IMR-90 (cell line): ENCODE measurements around the gene GNGT1. TPM values are rescaled to one million over a fixed set of nuclear protein-coding genes. Genes with fewer than 3 reads are reported as not detected.

Experiments
- ATAC-seq: fragments of 200-7000 bp; cut with Tn5 transposase; 2 replicates; pipeline ENCODE4 v1.9.1; 2020; ENCODE audit warnings: low read depth, mild to moderate bottlenecking, moderate library complexity
- BruUV-seq: library from RNA; stranded (reverse); fragments of 400-500 nt; replicated peaks from 2 replicates; lab custom pipeline; 2021; lab: Mats Ljungman, UMichigan
- CTCF ChIA-PET: fragments of 300-600 bp; formaldehyde crosslinking; extraction: SDS; loops from one replicate; lab custom pipeline; 2021; ENCODE audit warnings: antibody characterized with exemption; lab: Yijun Ruan, JAX
- POLR2A ChIA-PET: fragments of 300-600 bp; sonication (Branson Sonifier 250); formaldehyde crosslinking; loops from one replicate; lab custom pipeline; 2022; ENCODE audit warnings: antibody characterized with exemption; ENCODE audit not compliant: unreplicated experiment; lab: Charles Lee
- DNase-seq: peaks from one replicate; pipeline ENCODE4 v3.0.0; 2013
- H2AFZ ChIP-seq: replicated peaks from 2 replicates; pipeline ENCODE3; 2013; ENCODE audit warnings: low read length, mild to moderate bottlenecking; ENCODE audit not compliant: poor library complexity
- H2AK5ac ChIP-seq: 2 replicates; pipeline ENCODE4 v1.6.1; 2013; ENCODE audit warnings: low read depth, low read length, inconsistent platforms
- H2AK9ac ChIP-seq: replicated peaks from 2 replicates; pipeline ENCODE3; 2013; ENCODE audit warnings: mild to moderate bottlenecking, low read depth, low read length, moderate library complexity; ENCODE audit not compliant: poor library complexity
- H2BK120ac ChIP-seq: 2 replicates; pipeline ENCODE4 v1.6.1; 2013; ENCODE audit warnings: low read depth, low read length, inconsistent platforms
- H2BK15ac ChIP-seq: 3 replicates; pipeline ENCODE4 v1.6.1; 2013; ENCODE audit warnings: low read depth, low read length, inconsistent platforms
- H2BK20ac ChIP-seq: 2 replicates; pipeline ENCODE4 v1.6.1; 2013; ENCODE audit warnings: low read depth, mild to moderate bottlenecking, inconsistent platforms, low read length, moderate library complexity
- H2BK5ac ChIP-seq: 2 replicates; pipeline ENCODE4 v1.6.1; 2013; ENCODE audit warnings: mild to moderate bottlenecking, low read depth, low read length, inconsistent platforms; ENCODE audit not compliant: poor library complexity, severe bottlenecking
- H3K14ac ChIP-seq: replicated peaks from 2 replicates; pipeline ENCODE4 v1.6.1; 2013; ENCODE audit warnings: low read depth, low read length, inconsistent platforms
- H3K18ac ChIP-seq: 2 replicates; pipeline ENCODE4 v1.6.1; 2013; ENCODE audit warnings: low read depth, low read length, control low read depth
- H3K23ac ChIP-seq: 2 replicates; pipeline ENCODE4 v1.6.1; 2013; ENCODE audit warnings: low read depth, low read length, inconsistent platforms
- H3K27ac ChIP-seq: 2 replicates; pipeline ENCODE4 v1.5.1; 2013; ENCODE audit warnings: mild to moderate bottlenecking, control low read depth, low read length; ENCODE audit not compliant: insufficient read depth
- H3K27me3 ChIP-seq: 2 replicates; pipeline ENCODE4 v1.6.1; 2013; ENCODE audit warnings: low read length; ENCODE audit not compliant: control insufficient read depth, insufficient read depth
- H3K36me3 ChIP-seq: 2 replicates; pipeline ENCODE4 v1.6.1; 2013; ENCODE audit warnings: low read length, mixed read lengths; ENCODE audit not compliant: control insufficient read depth, insufficient read depth
- H3K4ac ChIP-seq: 2 replicates; pipeline ENCODE4 v1.6.1; 2013; ENCODE audit warnings: low read depth, low read length, inconsistent platforms
- H3K4me1 ChIP-seq: 2 replicates; pipeline ENCODE4 v1.6.1; 2013; ENCODE audit warnings: low read length, mixed read lengths; ENCODE audit not compliant: control insufficient read depth, insufficient read depth
- H3K4me2 ChIP-seq: 2 replicates; pipeline ENCODE4 v1.6.1; 2013; ENCODE audit warnings: low read depth, mild to moderate bottlenecking, control low read depth, low read length, moderate library complexity
- H3K4me3 ChIP-seq: 2 replicates; pipeline ENCODE4 v1.5.1; 2013; ENCODE audit warnings: low read depth, mild to moderate bottlenecking, control low read depth, low read length, moderate library complexity; ENCODE audit not compliant: insufficient read depth
- H3K56ac ChIP-seq: 2 replicates; pipeline ENCODE4 v1.6.1; 2013; ENCODE audit warnings: low read length, inconsistent platforms; ENCODE audit not compliant: insufficient read depth; ENCODE audit errors: extremely low read depth
- H3K79me1 ChIP-seq, 2 experiments: 2 replicates each; pipeline ENCODE4 v1.6.1; 2013; ENCODE audit warnings: low read length in 2 of 2, inconsistent platforms in 1 of 2, low read depth in 1 of 2
- H3K9ac ChIP-seq: 2 replicates; pipeline ENCODE4 v1.6.1; 2013; ENCODE audit warnings: low read depth, low read length, control low read depth
- H3K9me1 ChIP-seq: 2 replicates; pipeline ENCODE4 v1.6.1; 2013; ENCODE audit warnings: low read length, inconsistent platforms; ENCODE audit not compliant: insufficient read depth
- H3K9me3 ChIP-seq: 2 replicates; pipeline ENCODE4 v1.6.1; 2013; ENCODE audit warnings: low read length; ENCODE audit not compliant: control insufficient read depth, insufficient read depth
- H4K20me1 ChIP-seq: 2 replicates; pipeline ENCODE4 v1.6.1; 2013; ENCODE audit warnings: low read length, inconsistent platforms; ENCODE audit not compliant: insufficient read depth
- H4K5ac ChIP-seq: 2 replicates; pipeline ENCODE4 v1.6.1; 2013; ENCODE audit warnings: mild to moderate bottlenecking, low read depth, low read length, control low read depth
- H4K8ac ChIP-seq, 2 experiments: 2 replicates each; pipeline ENCODE4 v1.6.1; 2013; ENCODE audit warnings: low read depth in 2 of 2, low read length in 2 of 2, control low read depth in 1 of 2, inconsistent platforms in 1 of 2
- H4K91ac ChIP-seq: 2 replicates; pipeline ENCODE4 v1.6.1; 2013; ENCODE audit warnings: low read depth, low read length, inconsistent platforms; ENCODE audit not compliant: insufficient read depth
- POLR2A ChIP-seq: IDR thresholded peaks from 2 replicates; pipeline ENCODE4 v1.6.1; 2012; ENCODE audit warnings: mild to moderate bottlenecking, low read depth, low read length
- WGBS, 2 experiments: methylation state at CpG; one replicate each; pipeline versions ENCODE4 v1.1.5 to v1.1.7; 2013; ENCODE audit warnings: missing lambda C conversion rate in 2 of 2; ENCODE audit not compliant: insufficient read length in 1 of 2; ENCODE audit errors: extremely low coverage in 2 of 2; 5-methylcytosine and 5-hydroxymethylcytosine counted together
- dilution Hi-C: fragments of 300-500 bp; cut with HindIII; formaldehyde crosslinking; loops from one replicate; pipeline ENCODE4 v1.14.3; 2018; ENCODE audit warnings: low sequenced_read_pairs; ENCODE audit not compliant: unreplicated experiment
- in situ Hi-C: fragments of 300-500 bp; cut with MboI; formaldehyde crosslinking; loops from 3 replicates; pipeline ENCODE4 v1.14.3; 2019; ENCODE audit warnings: low sequenced_read_pairs, inconsistent platforms, mixed read lengths
- intact Hi-C: fragments of 100-400 bp; cut with micrococcal nuclease; formaldehyde crosslinking; loops from 2 replicates; pipeline ENCODE4 v1.10.0; 2022
- polyA plus RNA-seq, 3 experiments: library from polyadenylated mRNA; depleted of rRNA; stranded (reverse); fragments of >200 nt; gene quantifications; 2 replicates each; pipeline ENCODE4 v1.2.3, GENCODE V29; 2012; ENCODE audit warnings: low replicate concordance in 1 of 3
- total RNA-seq: library from RNA; depleted of rRNA; stranded (reverse); fragments of >200 nt; gene quantifications from 2 replicates; pipeline ENCODE4 v1.2.3, GENCODE V29; 2012
- TF ChIP-seq, protein P1 (sequence below): conservative IDR thresholded peaks from 2 replicates; pipeline ENCODE4 v1.5.1; 2012; ENCODE audit warnings: mild to moderate bottlenecking, low read depth, low read length, improper control_type of control experiment

Gene GNGT1
- total and polyA plus RNA-seq, 2 of the 4 experiments (the other 2 are of a cell fraction): not detected

DNA sequence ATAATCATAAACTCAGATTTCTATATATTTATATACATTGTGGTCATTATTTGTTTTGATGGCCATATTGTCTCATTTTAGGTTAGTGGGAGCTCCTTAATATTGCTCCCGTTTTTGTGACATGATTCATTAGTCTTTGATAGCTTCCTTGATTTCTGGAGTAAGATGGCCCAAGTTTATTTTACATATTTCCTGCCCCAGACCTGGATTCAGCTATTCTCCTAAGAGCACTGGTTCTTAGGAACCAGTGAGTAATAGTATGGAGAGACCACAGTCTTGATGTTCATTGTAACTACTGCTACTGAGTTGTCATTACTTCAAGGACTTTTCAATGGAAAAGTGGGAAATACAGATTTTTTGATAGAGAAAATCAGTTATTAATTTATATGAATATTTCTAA lies 21.8 kb upstream of the GNGT1 start:
- POLR2A ChIA-PET: no interaction called here
- H3K4ac ChIP-seq: no peak overlapping the region
- H3K4me2 ChIP-seq: no peak overlapping the region
- H3K36me3 ChIP-seq: no peaks in the 10 kb centered on the region; the same call in 1 of the 2 replicates
- in situ Hi-C loops: no loop called here
- no peak overlapping the region for H2BK5ac ChIP-seq
- TF ChIP-seq, protein P1, sequence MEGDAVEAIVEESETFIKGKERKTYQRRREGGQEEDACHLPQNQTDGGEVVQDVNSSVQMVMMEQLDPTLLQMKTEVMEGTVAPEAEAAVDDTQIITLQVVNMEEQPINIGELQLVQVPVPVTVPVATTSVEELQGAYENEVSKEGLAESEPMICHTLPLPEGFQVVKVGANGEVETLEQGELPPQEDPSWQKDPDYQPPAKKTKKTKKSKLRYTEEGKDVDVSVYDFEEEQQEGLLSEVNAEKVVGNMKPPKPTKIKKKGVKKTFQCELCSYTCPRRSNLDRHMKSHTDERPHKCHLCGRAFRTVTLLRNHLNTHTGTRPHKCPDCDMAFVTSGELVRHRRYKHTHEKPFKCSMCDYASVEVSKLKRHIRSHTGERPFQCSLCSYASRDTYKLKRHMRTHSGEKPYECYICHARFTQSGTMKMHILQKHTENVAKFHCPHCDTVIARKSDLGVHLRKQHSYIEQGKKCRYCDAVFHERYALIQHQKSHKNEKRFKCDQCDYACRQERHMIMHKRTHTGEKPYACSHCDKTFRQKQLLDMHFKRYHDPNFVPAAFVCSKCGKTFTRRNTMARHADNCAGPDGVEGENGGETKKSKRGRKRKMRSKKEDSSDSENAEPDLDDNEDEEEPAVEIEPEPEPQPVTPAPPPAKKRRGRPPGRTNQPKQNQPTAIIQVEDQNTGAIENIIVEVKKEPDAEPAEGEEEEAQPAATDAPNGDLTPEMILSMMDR: no peak
- TF ChIP-seq POLR2A: 0 out of 2 replicates have a peak, but pooled peaks have one; percentile 31
- no peak overlapping the region for H3K4me3 ChIP-seq
- 0 out of 2 replicates have a peak, but pooled peaks cover 2% of the 10 kb centered on the region for H3K4me1 ChIP-seq
- H4K91ac ChIP-seq: no peak overlapping the region
- CTCF ChIA-PET: no interaction called here
- no peak overlapping the region for H2AFZ ChIP-seq
- H2BK120ac ChIP-seq: no peak overlapping the region
- dilution Hi-C loops: no loop called here
- H2AK9ac ChIP-seq: no peak overlapping the region
- ATAC-seq (no peak), DNase-seq (no peak)
- intact Hi-C loops: no loop called here
- H3K27me3 ChIP-seq: no peaks in the 10 kb centered on the region
- H2BK20ac ChIP-seq: no peak overlapping the region
- no peaks in the 10 kb centered on the region for H3K9me1 ChIP-seq
- H3K56ac ChIP-seq: no peak overlapping the region
- no TSS peak for BruUV-seq
- no peak overlapping the region for H3K23ac ChIP-seq
- H2BK15ac ChIP-seq: no peak overlapping the region
- no peaks in the 10 kb centered on the region; the same call in 1 of the 2 replicates for H4K20me1 ChIP-seq
- no peak overlapping the region for H3K14ac ChIP-seq
- peaks cover 2% of the 10 kb centered on the region; the same call in 1 of the 2 replicates for H3K9me3 ChIP-seq
- no peak overlapping the region for H3K18ac ChIP-seq
- H2AK5ac ChIP-seq: no peak overlapping the region
- WGBS, 2 experiments: no CpG with 5 or more reads among the region's 1 CpG
- H3K27ac ChIP-seq: no peak overlapping the region
- H3K79me1 ChIP-seq: no peaks in the 10 kb centered on the region
- no peak overlapping the region for H4K8ac ChIP-seq
- H4K5ac ChIP-seq: no peak overlapping the region
- H3K9ac ChIP-seq: no peak overlapping the region
